ENCODE data around the gene NSUN4. TPM values are rescaled to one million over a fixed set of nuclear protein-coding genes. Genes with fewer than 3 reads are reported as not detected.

Gene NSUN4
- total and polyA plus RNA-seq, 2 of the 13 experiments (the other 11 are each of a cell fraction or from before 2014, with no cell fraction given) = 21.5 to 23.5 TPM

DNA sequence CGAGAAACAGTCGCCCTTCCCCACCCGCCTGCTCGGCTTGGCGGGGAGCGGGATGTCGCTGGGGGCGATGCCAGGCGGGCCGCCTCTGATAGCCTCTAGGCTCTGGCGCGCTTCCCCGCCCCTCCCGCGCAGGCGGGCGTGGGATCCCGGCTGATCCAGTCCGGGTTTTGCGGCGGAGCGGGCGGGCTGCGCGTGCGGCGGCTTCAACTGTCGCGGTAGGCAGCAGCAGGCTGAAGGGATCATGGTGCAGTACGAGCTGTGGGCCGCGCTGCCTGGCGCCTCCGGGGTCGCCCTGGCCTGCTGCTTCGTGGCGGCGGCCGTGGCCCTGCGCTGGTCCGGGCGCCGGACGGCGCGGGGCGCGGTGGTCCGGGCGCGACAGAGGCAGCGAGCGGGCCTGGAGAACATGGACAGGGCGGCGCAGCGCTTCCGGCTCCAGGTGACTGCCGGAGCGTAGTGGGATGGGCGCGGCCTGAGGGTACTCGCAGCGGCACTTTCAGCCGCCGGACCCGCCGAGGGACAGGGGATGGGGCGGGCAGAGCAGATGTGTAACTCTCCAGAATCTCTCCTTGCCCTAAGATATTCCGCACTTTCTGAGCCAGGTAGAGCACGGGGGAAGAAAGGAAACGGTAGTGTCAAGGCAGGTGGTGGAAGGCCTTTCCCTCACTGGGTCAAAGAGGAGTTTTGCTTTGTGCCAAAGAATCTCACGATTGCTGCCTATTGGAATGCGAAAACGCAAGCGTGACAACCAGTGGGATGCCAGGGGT, 53.7 kb downstream of the NSUN4 start, which contains the start of gene FAAH (continued):
- no peak for TF ChIP-seq ZFP36L2 (CRISPR knock-in tag; IDR thresholded peaks at IDR 0.05)
- TF ChIP-seq, protein P1, sequence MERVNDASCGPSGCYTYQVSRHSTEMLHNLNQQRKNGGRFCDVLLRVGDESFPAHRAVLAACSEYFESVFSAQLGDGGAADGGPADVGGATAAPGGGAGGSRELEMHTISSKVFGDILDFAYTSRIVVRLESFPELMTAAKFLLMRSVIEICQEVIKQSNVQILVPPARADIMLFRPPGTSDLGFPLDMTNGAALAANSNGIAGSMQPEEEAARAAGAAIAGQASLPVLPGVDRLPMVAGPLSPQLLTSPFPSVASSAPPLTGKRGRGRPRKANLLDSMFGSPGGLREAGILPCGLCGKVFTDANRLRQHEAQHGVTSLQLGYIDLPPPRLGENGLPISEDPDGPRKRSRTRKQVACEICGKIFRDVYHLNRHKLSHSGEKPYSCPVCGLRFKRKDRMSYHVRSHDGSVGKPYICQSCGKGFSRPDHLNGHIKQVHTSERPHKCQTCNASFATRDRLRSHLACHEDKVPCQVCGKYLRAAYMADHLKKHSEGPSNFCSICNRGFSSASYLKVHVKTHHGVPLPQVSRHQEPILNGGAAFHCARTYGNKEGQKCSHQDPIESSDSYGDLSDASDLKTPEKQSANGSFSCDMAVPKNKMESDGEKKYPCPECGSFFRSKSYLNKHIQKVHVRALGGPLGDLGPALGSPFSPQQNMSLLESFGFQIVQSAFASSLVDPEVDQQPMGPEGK (CRISPR knock-in tag; IDR thresholded peaks at IDR 0.05) = peak; percentile 94
- no peak for TF ChIP-seq SIX4 (CRISPR knock-in tag; IDR thresholded peaks at IDR 0.05)
- TF ChIP-seq STAT5B (CRISPR knock-in tag; IDR thresholded peaks at IDR 0.05) = 0 out of 2 replicates have a peak, but pooled peaks have one; percentile 55
- no peak for TF ChIP-seq ZNF180 (CRISPR knock-in tag; IDR thresholded peaks at IDR 0.05; ENCODE audit: borderline replicate concordance, low read depth)
- TF ChIP-seq JUN (CRISPR knock-in tag; IDR thresholded peaks at IDR 0.05) = no peak
- TF ChIP-seq ZFP1 (CRISPR knock-in tag; IDR thresholded peaks at IDR 0.05) = no peak
- TF ChIP-seq, protein P2, sequence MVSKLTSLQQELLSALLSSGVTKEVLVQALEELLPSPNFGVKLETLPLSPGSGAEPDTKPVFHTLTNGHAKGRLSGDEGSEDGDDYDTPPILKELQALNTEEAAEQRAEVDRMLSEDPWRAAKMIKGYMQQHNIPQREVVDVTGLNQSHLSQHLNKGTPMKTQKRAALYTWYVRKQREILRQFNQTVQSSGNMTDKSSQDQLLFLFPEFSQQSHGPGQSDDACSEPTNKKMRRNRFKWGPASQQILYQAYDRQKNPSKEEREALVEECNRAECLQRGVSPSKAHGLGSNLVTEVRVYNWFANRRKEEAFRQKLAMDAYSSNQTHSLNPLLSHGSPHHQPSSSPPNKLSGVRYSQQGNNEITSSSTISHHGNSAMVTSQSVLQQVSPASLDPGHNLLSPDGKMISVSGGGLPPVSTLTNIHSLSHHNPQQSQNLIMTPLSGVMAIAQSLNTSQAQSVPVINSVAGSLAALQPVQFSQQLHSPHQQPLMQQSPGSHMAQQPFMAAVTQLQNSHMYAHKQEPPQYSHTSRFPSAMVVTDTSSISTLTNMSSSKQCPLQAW (CRISPR knock-in tag; IDR thresholded peaks at IDR 0.05) = no peak
- no peak for TF ChIP-seq U2AF2 (IDR thresholded peaks at IDR 0.05; ENCODE audit: low read depth, low read length)
- no peak for TF ChIP-seq ZNF589 (CRISPR knock-in tag; conservative IDR thresholded peaks at IDR 0.05)
- TF ChIP-seq, protein P3, sequence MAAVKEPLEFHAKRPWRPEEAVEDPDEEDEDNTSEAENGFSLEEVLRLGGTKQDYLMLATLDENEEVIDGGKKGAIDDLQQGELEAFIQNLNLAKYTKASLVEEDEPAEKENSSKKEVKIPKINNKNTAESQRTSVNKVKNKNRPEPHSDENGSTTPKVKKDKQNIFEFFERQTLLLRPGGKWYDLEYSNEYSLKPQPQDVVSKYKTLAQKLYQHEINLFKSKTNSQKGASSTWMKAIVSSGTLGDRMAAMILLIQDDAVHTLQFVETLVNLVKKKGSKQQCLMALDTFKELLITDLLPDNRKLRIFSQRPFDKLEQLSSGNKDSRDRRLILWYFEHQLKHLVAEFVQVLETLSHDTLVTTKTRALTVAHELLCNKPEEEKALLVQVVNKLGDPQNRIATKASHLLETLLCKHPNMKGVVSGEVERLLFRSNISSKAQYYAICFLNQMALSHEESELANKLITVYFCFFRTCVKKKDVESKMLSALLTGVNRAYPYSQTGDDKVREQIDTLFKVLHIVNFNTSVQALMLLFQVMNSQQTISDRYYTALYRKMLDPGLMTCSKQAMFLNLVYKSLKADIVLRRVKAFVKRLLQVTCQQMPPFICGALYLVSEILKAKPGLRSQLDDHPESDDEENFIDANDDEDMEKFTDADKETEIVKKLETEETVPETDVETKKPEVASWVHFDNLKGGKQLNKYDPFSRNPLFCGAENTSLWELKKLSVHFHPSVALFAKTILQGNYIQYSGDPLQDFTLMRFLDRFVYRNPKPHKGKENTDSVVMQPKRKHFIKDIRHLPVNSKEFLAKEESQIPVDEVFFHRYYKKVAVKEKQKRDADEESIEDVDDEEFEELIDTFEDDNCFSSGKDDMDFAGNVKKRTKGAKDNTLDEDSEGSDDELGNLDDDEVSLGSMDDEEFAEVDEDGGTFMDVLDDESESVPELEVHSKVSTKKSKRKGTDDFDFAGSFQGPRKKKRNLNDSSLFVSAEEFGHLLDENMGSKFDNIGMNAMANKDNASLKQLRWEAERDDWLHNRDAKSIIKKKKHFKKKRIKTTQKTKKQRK (IDR thresholded peaks at IDR 0.05; ENCODE audit: low read length) = no peak
- TF ChIP-seq ZNF597 (CRISPR knock-in tag; IDR thresholded peaks at IDR 0.05) = no peak
- peak; percentile 94 for TF ChIP-seq BORCS8-MEF2B (CRISPR knock-in tag; IDR thresholded peaks at IDR 0.05)
- no peak for TF ChIP-seq ZKSCAN8 (CRISPR knock-in tag; IDR thresholded peaks at IDR 0.05; ENCODE audit: borderline replicate concordance)
- peak; percentile 70; the same call in 1 of the 2 replicates for TF ChIP-seq PHF21A (CRISPR knock-in tag; IDR thresholded peaks at IDR 0.05)
- TF ChIP-seq, protein P4, sequence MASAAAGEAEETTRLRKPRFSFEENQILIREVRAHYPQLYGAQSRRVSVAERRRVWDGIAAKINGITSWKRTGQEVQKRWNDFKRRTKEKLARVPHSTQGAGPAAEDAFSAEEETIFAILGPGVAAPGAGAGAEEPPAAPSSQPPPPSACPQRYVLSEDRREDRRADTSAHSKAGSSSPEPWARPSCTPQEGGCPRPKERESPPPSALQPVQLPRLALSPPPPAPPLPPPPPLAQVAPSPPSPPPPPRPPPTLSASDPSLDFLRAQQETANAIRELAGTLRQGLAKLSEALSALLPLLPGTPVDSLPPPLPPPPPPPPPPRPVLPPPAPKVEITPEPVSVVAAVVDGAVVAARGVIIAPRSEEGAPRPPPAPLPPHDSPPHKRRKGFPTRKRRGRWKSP (CRISPR knock-in tag; IDR thresholded peaks at IDR 0.05) = peak; percentile 77; the same call in 1 of the 2 replicates
- TF ChIP-seq, protein P5, sequence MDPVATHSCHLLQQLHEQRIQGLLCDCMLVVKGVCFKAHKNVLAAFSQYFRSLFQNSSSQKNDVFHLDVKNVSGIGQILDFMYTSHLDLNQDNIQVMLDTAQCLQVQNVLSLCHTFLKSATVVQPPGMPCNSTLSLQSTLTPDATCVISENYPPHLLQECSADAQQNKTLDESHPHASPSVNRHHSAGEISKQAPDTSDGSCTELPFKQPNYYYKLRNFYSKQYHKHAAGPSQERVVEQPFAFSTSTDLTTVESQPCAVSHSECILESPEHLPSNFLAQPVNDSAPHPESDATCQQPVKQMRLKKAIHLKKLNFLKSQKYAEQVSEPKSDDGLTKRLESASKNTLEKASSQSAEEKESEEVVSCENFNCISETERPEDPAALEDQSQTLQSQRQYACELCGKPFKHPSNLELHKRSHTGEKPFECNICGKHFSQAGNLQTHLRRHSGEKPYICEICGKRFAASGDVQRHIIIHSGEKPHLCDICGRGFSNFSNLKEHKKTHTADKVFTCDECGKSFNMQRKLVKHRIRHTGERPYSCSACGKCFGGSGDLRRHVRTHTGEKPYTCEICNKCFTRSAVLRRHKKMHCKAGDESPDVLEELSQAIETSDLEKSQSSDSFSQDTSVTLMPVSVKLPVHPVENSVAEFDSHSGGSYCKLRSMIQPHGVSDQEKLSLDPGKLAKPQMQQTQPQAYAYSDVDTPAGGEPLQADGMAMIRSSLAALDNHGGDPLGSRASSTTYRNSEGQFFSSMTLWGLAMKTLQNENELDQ (CRISPR knock-in tag; IDR thresholded peaks at IDR 0.05; ENCODE audit: borderline replicate concordance) = 0 out of 2 replicates have a peak, but pooled peaks have one; percentile 38

Measured in HepG2 (cell line).